Measurements from ENCODE around the gene LYAR. TPM values are rescaled to one million over a fixed set of nuclear protein-coding genes. Genes with fewer than 3 reads are reported as not detected.

The LYAR gene
- total and polyA plus RNA-seq, 2 of the 4 experiments (the other 2 are of a cell fraction), result 5.4 to 8.2 TPM

DNA sequence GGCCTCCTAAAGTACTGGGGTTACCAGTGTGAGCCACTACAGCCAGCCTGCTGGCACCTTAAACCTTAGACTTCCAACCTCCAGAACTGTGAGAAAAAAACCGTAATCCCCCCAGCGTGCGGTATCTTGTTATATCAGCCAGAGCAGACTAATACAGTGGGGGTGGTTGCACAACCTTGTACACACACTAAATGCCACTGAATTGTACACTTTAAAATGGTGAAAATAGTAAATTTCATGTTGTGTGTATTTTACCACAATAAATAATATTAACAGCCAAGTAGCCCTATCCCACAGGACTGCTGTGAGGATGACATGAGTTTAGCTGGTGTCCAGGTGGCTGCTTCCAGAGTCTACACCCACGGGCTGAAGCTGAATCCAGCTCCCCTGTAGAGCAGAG is 38.9 kb upstream of the LYAR start:
- Histone ChIP-seq H3K9me3 (ENCODE audit: control insufficient read depth, insufficient read depth, low read length) (no peaks in the 10 kb centered on the region), H4K20me1 (ENCODE audit: insufficient read depth, low read length) (no peaks in the 10 kb centered on the region), H4K5ac (ENCODE audit: low read depth, low read length) (no peak overlapping the region), H4K8ac (ENCODE audit: low read depth in 2 of 2, low read length in 2 of 2) (no peak overlapping the region), H3K23ac (ENCODE audit: low read depth, low read length) (no peak overlapping the region), H3K4me1 (ENCODE audit: control insufficient read depth, insufficient read depth, low read length) (peaks cover 3% of the 10 kb centered on the region; the same call in 1 of the 2 replicates), H2BK5ac (ENCODE audit: low read depth, low read length, poor library complexity, severe bottlenecking) (no peak overlapping the region), H2AK5ac (ENCODE audit: low read depth, low read length) (no peak overlapping the region), H3K4me3 (ENCODE audit: insufficient read depth, low read depth, low read length) (no peak overlapping the region), H2BK15ac (ENCODE audit: low read depth, low read length) (no peak overlapping the region), H3K79me1 (ENCODE audit: low read depth in 1 of 2, low read length in 2 of 2) (no peaks in the 10 kb centered on the region), H2BK120ac (ENCODE audit: low read depth, low read length) (no peak overlapping the region), H3K4ac (ENCODE audit: low read depth, low read length) (no peak overlapping the region), H3K9ac (ENCODE audit: low read depth, low read length) (no peak overlapping the region), H3K14ac (replicated peaks; ENCODE audit: low read depth, low read length) (no peak overlapping the region), H3K27me3 (ENCODE audit: control insufficient read depth, insufficient read depth, low read length) (no peaks in the 10 kb centered on the region; the same call in 1 of the 2 replicates), H3K27ac (ENCODE audit: insufficient read depth, low read length) (no peak overlapping the region), H4K91ac (ENCODE audit: insufficient read depth, low read depth, low read length) (no peak overlapping the region), H3K56ac (ENCODE audit: extremely low read depth, insufficient read depth, low read length) (no peak overlapping the region), H3K18ac (ENCODE audit: low read depth, low read length) (no peak overlapping the region), H2AFZ (replicated peaks; ENCODE audit: low read length, poor library complexity) (no peak overlapping the region), H3K4me2 (ENCODE audit: low read depth, low read length) (no peak overlapping the region), H3K9me1 (ENCODE audit: insufficient read depth, low read length) (0 out of 2 replicates have a peak, but pooled peaks cover 6% of the 10 kb centered on the region), H2BK20ac (ENCODE audit: low read depth, low read length) (no peak overlapping the region), H3K36me3 (ENCODE audit: control insufficient read depth, insufficient read depth, low read length) (no peaks in the 10 kb centered on the region), H2AK9ac (replicated peaks; ENCODE audit: low read depth, low read length, poor library complexity) (no peak overlapping the region)
- DNase-seq (no peak), ATAC-seq (ENCODE audit: low read depth) (no peak)
- BruUV-seq (replicated peaks), result no TSS peak
- TF ChIP-seq CEBPB (IDR thresholded peaks at IDR 0.05; ENCODE audit: low read depth, low read length), result no peak
- TF ChIP-seq CHD1 (IDR thresholded peaks at IDR 0.05; ENCODE audit: low read depth, low read length), result no peak
- TF ChIP-seq MXI1 (IDR thresholded peaks at IDR 0.05; ENCODE audit: borderline replicate concordance, low read depth, low read length), result no peak
- TF ChIP-seq RCOR1 (IDR thresholded peaks at IDR 0.05; ENCODE audit: insufficient replicate concordance, low read length), result no peak
- TF ChIP-seq, protein P1, sequence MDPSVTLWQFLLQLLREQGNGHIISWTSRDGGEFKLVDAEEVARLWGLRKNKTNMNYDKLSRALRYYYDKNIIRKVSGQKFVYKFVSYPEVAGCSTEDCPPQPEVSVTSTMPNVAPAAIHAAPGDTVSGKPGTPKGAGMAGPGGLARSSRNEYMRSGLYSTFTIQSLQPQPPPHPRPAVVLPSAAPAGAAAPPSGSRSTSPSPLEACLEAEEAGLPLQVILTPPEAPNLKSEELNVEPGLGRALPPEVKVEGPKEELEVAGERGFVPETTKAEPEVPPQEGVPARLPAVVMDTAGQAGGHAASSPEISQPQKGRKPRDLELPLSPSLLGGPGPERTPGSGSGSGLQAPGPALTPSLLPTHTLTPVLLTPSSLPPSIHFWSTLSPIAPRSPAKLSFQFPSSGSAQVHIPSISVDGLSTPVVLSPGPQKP (IDR thresholded peaks at IDR 0.05; ENCODE audit: borderline replicate concordance, low read depth, low read length), result no peak
- TF ChIP-seq MAZ (IDR thresholded peaks at IDR 0.05; ENCODE audit: borderline replicate concordance, low read depth, low read length), result no peak
- no peak for TF ChIP-seq MAFK (IDR thresholded peaks at IDR 0.05; ENCODE audit: low read depth, low read length)
- TF ChIP-seq NFE2L2 (IDR thresholded peaks at IDR 0.05; ENCODE audit: low read depth, low read length), result no peak
- no peak for TF ChIP-seq RFX5 (IDR thresholded peaks at IDR 0.05; ENCODE audit: low read depth, low read length)
- no peak for TF ChIP-seq RAD21 (IDR thresholded peaks at IDR 0.05; ENCODE audit: low read length)
- ChIA-PET POLR2A (ENCODE audit: unreplicated experiment) (no interaction called here), CTCF (interaction anchor here (0.6 kb wide), 1 partner anchor 934 kb away, joined by 3 read pairs; no protein-coding TSS in a partner anchor)
- intact Hi-C loops (cut with micrococcal nuclease), result no loop called here
- dilution Hi-C loops (cut with HindIII; ENCODE audit: low sequenced_read_pairs, unreplicated experiment), result no loop called here
- in situ Hi-C loops (cut with MboI; ENCODE audit: low sequenced_read_pairs), result no loop called here
- WGBS, 2 experiments (ENCODE audit: extremely low coverage in 2 of 2, insufficient read length in 1 of 2), result no CpG with 5 or more reads among the region's 4 CpGs
